Non-pigmented ciliary epithelial cell (primary cell): ENCODE data around the gene NFATC1.

Source experiments
- DNase-seq: peaks from one replicate; pipeline ENCODE4 v3.0.0-alpha.2; 2010; ENCODE audit warnings: low read depth

NFATC1 gene

DNA sequence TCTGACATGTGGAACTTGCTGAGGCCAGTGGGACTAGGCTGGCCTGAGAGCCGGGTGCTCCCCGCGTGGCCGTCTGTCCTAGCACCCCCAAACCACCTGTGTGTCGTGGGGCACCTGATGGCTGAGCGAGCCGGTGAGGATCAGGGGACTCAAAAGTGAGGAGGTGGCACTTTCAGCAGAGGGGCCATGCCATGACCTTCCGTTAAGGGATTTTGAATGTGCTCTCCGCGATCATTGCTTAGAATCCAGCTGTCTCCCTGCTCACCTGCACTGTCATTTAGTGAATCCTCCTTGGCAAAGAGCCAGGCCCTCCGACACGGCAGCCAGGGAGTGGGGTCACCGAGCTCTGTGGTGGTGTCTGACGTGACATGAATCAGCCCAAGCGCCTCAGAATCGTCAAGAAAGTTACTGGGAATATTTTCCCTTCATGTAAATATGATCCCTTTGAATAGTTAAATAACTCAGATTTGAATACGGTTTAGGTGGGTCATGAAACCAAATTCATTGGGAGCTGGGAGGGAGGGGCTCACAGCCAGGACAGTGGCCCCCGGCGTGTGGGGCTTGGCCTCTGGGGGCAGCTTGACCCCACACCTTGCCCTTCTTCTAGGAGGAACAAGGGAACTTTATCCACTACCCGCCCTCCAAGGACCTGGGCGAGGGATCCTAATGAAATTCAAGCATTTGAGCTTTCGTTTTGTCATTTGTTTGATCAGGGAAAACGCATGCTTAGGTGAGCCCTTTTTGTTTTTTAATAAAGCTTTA, 9.5 kb downstream of the NFATC1 start:
- DNase-seq, result no peak

DNA sequence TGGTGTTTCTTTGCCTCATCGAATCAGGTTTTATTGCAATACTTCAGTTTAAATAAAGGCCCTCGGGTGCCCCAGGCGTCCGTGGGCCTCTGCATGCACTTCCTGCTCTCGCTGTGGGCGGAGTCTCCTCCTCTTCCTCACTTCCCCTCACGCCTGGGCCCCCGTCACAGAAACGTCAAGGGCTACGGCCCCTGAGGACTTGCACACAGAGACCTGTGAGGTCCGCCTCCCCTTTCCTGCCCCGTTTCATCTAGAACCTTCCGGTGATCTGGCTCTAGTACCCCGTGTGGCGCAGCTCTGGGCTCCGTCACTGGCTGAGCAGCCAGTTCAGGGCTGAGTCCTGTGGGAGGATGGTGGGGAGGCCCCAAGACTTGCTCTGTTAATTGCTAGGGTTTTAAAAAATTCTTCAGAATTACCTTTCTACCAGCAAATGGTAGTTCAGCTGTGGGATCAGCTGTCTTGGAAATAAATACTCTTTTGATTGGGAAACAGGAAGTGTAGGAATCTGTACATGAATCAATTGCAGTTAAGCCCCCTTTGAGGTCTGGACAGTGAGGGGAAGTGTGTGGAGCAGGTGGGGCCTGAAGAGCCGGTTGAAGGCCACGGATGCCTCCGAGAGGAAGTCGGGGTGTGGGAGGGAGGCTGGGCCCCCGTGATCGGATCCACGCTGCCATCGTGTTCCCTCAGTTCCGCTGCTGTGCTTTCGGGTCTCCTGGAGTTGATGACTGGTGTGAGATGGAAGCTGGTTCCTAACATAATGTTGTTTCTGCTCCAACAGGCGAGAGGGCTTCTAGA, 10.2 kb downstream of the NFATC1 start:
- DNase-seq, result no peak

DNA sequence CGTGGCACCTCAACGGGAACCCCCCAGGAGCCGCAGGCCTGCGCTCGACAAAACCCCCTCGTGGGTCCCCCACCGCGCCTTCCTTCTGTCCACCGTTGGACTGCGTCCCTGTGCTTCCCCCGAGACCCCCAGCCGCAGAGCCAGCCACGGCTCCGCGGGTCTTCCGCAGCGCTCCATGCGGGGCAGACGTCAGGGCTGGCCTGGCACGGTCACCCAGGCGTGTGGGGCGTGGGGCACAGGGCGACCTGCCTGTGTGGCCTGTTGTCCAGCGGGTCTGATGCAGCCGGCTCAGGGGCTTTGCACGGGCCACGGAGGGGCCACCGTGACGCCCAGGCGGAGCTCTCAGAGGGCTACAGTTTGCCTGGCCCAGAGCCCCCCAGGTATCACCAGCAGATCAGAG, 11.0 kb downstream of the NFATC1 start:
- no peak for DNase-seq

DNA sequence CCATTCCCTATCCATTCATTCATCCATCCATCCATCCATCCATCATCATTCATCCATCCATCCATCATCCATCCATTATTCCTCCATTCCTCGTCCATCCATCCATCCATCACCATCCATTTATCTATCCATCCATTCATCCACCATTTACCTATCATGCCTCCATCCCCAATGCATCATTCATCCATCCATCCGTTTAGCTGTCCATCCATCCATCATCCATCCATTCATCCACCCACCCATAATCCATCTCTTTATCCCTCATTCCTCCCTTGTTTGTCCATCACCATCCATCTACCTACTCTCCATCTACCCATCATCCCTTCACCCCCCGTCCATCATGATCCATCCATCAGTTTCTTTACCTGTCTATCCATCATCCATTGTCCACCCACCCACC, 13.6 kb downstream of the NFATC1 start:
- no peak for DNase-seq

DNA sequence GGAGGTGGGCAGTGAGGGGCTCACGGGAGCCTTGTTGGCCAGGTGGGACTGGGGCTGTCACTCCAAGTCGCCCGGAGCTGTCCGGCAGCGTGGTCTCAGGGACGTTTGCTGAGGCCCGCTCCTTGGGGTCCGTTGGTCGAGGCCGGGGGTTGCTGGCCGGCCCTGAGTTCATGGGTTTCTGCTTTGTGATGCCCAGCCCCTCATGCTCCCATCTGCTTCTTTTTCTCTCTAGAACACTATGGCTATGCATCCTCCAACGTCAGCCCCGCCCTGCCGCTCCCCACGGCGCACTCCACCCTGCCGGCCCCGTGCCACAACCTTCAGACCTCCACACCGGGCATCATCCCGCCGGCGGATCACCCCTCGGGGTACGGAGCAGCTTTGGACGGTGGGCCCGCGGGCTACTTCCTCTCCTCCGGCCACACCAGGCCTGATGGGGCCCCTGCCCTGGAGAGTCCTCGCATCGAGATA, 14.5 kb downstream of the NFATC1 start:
- DNase-seq, result no peak

DNA sequence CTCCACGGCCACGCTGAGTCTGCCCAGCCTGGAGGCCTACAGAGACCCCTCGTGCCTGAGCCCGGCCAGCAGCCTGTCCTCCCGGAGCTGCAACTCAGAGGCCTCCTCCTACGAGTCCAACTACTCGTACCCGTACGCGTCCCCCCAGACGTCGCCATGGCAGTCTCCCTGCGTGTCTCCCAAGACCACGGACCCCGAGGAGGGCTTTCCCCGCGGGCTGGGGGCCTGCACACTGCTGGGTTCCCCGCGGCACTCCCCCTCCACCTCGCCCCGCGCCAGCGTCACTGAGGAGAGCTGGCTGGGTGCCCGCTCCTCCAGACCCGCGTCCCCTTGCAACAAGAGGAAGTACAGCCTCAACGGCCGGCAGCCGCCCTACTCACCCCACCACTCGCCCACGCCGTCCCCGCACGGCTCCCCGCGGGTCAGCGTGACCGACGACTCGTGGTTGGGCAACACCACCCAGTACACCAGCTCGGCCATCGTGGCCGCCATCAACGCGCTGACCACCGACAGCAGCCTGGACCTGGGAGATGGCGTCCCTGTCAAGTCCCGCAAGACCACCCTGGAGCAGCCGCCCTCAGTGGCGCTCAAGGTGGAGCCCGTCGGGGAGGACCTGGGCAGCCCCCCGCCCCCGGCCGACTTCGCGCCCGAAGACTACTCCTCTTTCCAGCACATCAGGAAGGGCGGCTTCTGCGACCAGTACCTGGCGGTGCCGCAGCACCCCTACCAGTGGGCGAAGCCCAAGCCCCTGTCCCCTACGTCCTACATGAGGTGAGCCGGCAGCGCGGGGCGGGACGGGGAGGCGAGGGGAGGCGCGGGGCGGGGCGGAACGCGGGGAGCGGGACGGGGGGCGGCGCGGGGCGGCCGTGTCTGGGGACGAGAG, 15.2 kb downstream of the NFATC1 start:
- no peak for DNase-seq

DNA sequence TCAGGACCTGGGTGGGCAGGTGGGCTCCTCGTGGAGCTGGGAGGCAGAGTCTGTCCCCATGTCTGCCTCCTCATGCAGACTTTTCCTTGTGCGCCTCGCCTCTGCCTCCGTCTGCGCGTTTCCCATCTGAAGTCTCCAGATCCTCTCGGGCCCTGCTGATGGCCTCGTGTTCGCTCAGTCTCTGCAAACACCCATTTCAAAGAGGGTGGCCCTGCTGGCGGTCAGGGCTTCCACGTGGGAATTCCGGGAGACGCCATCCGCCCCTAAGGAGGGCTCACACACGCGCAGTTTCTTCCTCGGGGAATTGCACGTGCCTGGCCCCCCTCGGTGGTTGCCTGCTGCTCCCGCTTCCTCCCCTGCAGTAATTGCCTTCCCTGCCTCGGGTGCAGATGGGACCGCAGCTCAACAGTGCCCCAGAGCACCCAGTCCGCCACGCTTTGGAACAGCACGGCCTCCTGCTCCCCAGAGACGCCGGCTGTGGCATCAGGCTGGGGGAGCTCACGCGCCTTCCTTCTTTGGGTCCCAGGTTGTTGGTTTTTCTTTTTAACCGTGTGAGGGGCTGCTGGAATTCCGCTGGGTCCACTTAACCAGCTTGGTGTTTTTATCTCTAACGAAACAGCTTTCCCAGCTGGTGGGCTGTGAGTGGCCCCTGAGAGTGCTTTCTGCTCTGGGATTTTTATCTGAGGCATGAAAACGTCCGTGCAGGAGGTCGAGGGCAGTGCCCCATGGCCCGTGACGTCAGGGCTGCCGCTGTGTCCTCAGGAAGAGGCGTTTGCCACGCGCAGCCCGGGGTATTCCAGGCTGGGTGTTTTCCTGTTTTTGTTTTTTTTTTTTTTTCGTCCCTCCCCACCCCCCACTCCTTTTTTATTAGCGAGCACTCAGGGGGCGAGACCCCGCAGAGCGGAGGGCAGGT, 16.1 kb downstream of the NFATC1 start:
- no peak for DNase-seq

DNA sequence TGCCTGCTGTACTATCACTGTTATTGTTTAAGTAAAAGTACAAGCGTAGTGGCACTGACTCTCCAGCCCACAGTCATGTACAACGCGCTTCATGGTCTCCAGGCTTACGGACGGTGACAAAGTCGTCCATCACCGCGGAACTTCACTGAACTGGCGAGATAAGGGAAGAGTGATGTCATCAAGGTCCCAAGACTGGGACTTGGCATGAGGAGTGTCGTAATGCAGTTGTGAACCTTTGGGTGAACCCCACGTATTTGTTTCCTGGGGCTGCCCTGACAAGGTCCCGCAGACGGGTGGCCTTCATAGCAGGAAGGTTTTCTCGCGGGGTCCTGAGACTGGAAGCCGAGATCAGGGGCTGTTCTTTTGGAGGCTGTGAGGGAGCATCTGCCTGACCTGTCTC, 17.3 kb downstream of the NFATC1 start:
- no peak for DNase-seq

DNA sequence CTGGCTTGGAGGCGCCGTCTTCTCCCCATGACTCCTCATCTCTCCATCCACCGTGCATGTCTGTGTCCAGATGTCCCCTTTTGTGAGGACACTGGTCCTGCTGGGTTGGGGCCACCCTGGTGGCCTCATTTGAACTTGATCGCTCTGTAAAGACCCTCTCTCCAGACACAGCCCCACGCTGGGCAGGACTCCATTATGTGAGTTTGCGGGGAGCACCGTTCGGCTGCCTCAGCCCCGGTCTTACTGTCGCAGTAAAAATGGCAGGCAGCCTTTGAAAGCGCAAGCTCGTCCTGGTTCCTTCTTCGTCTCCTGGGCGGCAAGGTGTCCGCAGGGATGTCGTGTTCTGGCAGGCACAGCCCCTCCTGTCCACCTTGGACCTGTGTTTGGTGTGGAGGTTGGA, 17.7 kb downstream of the NFATC1 start:
- DNase-seq, result no peak

DNA sequence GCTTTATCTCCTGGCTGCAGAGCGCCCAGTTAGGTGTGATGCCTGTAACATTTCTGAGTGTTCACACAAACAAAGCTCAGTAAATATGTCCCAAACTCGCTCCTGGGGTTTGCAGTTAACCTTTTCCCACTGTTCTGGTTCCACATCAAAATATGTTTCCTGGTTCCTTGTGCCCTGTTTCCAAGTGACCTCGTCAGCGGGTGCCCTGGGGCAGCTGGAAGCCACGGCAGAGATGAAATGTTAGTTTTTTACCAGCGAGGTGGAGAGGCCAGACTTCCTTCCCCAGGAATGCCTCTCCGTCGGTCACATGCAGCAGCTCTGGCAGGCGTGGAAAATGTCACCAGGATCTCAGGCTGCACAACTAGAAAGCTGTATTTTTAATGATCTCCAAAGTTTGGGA, 18.2 kb downstream of the NFATC1 start:
- DNase-seq, result no peak

DNA sequence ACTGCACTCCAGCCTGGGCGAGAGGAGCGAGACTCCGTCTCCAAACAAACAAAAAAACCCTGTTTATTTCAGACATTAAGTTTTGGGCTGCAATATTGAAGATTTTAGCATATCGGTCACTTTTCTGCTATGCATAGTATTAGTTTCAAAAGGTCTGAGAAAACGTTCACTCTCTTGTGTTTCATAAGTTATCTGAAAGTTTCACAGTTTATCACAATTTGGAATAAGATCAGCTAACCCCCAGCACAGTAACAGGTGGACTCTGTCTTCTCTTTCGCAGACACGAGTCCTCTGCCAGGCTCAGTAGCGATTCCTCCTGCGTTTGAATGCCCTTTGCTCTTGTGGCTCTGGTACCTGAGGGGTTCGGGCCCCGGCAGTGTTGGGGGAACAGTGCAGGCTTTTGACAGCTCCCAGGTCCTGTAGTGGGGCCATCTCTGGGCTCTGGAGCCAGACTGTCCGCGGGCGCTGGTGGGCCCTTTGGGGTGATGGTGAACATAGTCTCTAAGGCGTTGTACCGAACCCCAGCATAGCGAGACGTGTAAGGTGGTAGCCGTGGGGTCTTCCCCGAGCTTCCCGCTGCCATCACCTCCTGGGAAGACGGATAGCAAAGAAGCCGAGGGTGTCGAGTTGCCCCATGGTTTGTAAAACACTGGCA, 20.4 kb downstream of the NFATC1 start:
- no peak for DNase-seq

DNA sequence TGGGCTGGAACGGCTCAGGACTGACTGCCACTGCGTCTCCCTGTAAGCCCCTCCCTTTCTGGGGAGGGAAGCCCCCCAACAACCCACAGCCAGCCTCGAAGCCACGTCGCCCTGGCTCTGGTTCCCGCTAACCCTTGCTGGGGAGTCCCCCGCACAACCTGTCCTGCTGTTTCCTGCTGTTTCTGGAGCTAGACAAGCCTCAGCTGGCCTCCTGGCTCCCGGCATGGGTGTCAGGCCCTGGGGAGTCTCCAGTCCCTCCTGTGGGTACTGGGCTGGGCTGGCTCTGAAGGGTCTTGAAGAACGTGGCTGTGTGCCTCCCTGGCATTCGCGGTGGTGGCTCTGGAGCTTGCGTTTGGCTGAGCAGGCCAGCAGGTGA, 20.9 kb downstream of the NFATC1 start:
- DNase-seq, result no peak

DNA sequence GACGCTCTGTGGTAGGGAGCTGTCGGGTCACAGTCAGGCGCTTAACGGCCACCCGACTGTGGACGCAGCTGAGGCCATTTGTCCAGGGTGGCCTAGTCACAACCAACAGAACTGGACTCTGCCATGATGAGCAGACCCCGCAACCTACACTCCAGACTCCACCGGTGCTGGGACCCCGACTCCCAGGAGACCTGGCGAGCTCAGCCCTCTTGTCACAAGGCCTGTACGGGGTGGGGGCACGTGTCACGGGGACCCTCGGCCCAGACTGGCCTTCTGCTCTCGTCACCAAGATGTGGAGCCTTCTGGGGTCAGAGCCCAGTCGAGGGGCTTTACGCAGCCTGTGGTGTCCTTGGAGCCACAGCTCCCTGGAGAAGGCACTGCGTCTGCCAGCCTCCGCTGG, 22.5 kb downstream of the NFATC1 start:
- no peak for DNase-seq

DNA sequence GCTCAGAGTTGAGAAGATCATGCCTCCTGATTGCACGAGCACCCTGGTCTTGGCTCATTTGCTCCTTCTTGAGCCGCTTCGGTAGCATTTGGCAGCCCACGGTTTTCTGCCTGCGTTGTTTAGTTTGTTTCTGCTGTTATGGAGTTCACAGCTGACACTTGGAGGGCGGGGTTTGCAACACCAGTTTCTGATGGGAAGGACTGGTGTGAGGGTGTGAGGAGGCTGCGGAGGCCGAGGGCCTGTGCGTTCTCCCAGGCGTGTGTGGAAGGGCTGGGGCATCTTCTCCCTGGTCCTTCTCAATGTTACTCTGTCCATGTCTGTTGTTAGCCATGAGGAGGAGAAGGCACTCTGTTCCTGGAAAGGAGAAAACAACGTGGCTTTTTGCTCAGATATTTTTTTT, 22.9 kb downstream of the NFATC1 start:
- DNase-seq, result no peak

DNA sequence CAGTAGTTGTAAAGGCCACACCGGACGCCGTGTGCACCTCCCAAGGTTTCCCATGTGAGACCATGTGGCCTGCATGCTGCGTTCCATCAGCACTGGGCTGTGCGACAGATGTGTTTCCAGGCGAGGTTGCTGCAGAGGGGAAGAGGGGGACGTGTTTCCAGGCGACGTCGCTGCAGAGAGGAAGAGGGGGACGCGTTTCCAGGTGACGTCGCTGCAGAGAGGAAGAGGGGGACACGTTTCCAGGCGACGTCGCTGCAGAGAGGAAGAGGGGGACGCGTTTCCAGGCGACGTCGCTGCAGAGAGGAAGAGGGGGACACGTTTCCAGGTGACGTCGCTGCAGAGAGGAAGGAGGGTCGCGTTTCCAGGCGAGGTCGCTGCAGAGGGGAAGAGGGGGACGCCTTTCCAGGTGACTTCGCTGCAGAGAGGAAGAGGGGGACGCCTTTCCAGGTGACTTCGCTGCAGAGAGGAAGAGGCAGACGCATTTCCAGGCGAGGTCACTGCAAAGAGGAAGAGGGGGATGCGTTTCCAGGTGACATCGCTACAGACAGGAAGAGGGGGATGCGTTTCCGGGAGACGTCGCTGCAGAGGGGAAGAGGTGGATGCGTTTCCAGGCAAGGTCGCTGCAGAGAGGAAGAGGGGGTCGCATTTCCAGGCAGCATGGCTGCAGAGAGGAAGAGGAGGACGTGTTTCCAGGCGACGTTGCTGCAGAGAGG, 24.5 kb downstream of the NFATC1 start:
- no peak for DNase-seq

DNA sequence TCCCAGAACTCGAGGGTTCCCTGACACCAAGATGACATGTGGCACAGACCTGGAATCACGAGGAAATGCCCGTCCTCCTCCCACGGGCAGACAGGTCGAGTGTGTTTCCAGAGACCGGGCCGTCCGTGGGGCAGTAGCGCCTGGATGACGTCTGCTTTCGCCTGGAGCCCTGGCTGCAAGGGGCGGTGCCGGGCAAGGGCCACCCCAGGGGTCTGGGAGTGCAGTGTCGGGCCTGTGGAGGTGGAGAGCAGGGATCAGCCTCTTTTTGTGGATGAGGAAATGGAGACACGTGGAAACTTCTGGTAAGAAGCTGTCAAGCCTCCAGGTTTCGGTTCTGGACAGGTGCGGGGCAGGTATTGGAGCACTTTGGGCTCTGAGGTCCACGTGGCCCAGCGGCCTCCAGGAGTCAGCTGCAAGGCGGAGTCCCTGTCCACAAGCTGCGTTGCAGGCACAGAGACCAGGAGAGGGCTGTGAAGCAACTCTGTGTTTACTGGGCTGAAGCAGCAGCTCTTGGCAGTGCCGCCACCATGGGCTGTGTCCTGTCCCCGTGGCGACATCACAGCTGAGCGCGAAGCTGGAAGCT, 25.6 kb downstream of the NFATC1 start:
- DNase-seq, result no peak

DNA sequence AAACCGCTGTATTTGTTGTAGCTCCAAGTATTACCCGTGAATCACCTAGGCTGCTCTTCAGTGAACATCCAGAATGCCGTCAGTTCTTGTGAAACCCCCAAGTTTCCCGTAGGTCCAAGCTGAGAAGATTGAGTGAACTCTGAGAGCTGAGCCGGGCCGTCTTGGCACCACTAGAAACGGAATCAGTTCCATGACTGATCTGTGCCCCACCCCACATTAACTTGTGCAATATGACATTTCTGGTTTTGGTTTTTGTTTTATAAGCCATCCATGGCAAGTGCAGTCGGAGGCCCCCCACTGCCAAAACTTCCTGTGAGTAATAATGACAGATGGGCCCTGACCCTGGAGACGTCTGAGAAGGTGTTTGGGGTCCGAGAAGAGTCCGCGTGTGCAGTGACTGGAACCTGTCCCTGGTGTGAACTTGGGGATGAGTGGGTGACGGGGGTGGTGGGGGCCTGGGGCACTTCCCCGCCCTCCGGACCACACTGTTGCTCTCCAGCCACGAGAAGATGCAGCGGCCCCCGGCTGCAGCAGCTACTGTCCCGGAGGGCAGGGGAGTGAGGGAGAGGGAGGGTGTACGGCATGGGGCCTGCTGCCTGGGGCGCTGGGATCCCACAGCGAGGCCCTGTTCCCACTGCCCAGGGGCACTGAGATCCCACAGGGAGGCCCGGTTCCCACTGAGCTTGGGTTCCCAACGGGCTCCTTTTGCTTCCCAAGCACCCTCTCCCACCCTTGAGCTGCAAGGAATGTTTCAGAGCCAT, 26.5 kb downstream of the NFATC1 start:
- DNase-seq, result no peak

DNA sequence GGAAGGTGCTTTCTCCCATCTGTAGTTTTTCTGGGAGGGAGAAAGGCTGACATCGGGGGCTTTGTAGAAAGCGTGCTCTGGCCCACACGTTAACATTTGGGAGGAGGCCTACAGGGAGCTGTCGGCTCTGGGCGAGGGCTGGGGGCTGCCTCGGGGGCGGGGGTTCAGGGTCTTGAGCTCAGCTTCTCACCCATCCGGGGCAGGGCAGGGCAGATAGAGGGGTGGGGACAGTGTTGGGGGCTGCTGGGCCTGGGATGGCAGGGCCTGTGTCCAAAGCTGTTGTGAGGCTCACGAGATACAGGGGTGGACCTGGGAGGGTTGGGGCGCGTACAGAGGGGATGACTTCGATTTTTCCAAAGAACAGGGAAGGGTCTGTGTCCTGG, 27.0 kb downstream of the NFATC1 start:
- no peak for DNase-seq
